ENCODE results near the gene SLC26A1.
"Not testable (repeated sequence)": the region's sequence is repeated elsewhere in the genome, so short reads cannot be mapped to it uniquely, and the experiment has no call there.

Gene SLC26A1

DNA sequence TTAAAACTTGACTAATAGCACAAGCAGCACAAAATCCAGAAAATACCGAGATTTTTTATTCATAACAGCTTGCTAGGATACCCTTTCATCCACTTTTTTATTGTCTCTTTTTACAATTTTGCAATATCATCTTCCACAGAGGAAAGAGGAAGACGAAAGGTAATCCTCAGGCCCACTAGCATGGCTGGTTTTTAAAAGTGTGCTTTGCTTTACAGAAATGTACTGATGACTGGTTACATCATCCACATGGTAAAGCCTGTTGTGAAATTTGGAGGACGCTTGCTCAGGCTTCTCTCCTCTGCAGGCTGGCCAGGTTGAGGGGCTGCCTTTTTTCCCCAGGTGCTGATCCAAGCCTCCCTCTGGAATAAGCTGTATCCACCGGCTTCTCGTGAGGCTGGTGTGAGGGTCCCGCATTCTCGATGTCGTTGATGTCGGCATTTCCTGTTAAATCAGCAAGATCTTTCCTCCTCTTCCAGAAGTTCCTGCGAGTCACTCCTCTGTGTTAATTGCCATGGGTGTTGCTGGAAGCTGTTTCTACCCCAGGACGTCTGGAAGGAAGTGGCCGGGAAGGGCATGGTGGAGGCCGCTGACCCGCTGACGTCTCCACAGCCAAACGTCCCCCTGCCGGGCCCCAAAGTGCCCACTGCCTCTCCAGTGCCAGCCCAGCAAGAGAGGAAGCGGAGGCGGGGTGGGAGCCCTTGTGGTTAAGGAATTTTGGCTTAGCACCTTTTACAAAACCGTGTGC is 14.1 kb downstream of the SLC26A1 start:
- no peak overlapping the region for H3K4me3 ChIP-seq (ENCODE audit: low read depth, low read length)
- DNase-seq (ENCODE audit: low read depth) = no peak
- TF ChIP-seq, protein P1, sequence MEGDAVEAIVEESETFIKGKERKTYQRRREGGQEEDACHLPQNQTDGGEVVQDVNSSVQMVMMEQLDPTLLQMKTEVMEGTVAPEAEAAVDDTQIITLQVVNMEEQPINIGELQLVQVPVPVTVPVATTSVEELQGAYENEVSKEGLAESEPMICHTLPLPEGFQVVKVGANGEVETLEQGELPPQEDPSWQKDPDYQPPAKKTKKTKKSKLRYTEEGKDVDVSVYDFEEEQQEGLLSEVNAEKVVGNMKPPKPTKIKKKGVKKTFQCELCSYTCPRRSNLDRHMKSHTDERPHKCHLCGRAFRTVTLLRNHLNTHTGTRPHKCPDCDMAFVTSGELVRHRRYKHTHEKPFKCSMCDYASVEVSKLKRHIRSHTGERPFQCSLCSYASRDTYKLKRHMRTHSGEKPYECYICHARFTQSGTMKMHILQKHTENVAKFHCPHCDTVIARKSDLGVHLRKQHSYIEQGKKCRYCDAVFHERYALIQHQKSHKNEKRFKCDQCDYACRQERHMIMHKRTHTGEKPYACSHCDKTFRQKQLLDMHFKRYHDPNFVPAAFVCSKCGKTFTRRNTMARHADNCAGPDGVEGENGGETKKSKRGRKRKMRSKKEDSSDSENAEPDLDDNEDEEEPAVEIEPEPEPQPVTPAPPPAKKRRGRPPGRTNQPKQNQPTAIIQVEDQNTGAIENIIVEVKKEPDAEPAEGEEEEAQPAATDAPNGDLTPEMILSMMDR (IDR thresholded peaks at IDR 0.05; ENCODE audit: insufficient read depth, low read depth, low read length, missing control alignments) = no peak

GRCh38 chr4:976016-976415 is 17.2 kb downstream of the SLC26A1 start:
- H3K4me3 ChIP-seq (ENCODE audit: low read depth, low read length); DNase-seq (ENCODE audit: low read depth): not testable (repeated sequence)

- no peak overlapping the region for H3K4me3 ChIP-seq (ENCODE audit: low read depth, low read length)
- TF ChIP-seq, protein P1 (IDR thresholded peaks at IDR 0.05; ENCODE audit: insufficient read depth, low read depth, low read length, missing control alignments) = no peak
- no peak for DNase-seq (ENCODE audit: low read depth)
Measured at GRCh38 chr4:974668-975067, 18.5 kb downstream of the SLC26A1 start.

GRCh38 chr4:973431-974397 is 19.5 kb downstream of the SLC26A1 start, which contains the start of gene DGKQ:
Gene DGKQ (minus strand): TSS chr4:973569. CDS start chr4:973482, 87 bp downstream.
- DNase-seq (ENCODE audit: low read depth) = peak; percentile 90
- TF ChIP-seq, protein P1 (IDR thresholded peaks at IDR 0.05; ENCODE audit: insufficient read depth, low read depth, low read length, missing control alignments) = no peak
- peak within 1 kb of the TSS; percentile 72 for H3K4me3 ChIP-seq (ENCODE audit: low read depth, low read length)

DNA sequence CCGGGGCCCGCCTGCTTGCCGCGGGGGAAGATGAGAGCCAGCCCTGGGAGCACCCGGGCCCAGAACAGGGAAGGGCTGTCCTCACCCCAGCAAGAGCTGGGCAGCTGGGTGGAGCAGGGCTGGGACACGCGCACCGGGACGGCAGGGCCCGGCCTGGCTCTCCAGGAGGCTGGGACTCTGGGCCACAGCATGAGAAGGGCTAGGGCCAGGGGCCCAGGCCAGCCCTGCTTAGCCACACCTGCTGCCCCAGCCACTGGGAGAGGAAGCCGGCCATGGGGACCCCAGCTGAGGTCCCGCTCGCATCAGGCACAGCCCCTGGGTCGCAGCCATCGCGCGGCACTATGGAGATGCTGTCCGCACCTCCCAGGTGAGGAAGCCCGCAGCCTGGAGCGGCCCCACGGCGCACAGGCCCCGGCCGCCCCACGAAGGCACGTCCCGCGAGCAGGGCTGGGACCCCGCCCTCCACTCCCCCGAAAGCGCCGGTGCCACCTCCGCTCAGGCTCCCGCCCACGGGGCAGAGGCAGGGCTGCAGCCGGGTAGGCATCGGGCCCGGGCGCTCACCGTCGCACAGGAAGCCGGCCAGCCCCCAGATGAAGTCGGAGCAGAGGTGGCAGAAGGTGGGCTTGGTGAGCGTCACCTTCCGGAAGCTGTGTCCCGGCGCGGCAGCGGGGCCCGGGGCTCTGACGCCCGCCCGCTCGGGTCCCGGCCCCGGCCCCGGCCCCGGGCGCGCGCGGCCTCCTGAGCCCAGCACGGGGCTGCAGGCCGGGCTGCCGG is 20.4 kb downstream of the SLC26A1 start:
- TF ChIP-seq, protein P1 (IDR thresholded peaks at IDR 0.05; ENCODE audit: insufficient read depth, low read depth, low read length, missing control alignments) = no peak
- peak overlapping the region; percentile 72 for H3K4me3 ChIP-seq (ENCODE audit: low read depth, low read length)
- DNase-seq (ENCODE audit: low read depth) = peak; percentile 46

- DNase-seq (ENCODE audit: low read depth) = no peak
- TF ChIP-seq, protein P1 (IDR thresholded peaks at IDR 0.05; ENCODE audit: insufficient read depth, low read depth, low read length, missing control alignments) = no peak
- H3K4me3 ChIP-seq (ENCODE audit: low read depth, low read length) = no peak overlapping the region
Measured at GRCh38 chr4:971666-972500, 21.3 kb downstream of the SLC26A1 start.
